GM06990 (cell line): Measurements from ENCODE around the gene MRI1.

Experiments
- DNase-seq: peaks from one replicate; pipeline ENCODE4 v3.0.0-alpha.2; 2011; ENCODE audit not compliant: insufficient read length; ENCODE audit errors: extremely low read depth
- H3K27me3 ChIP-seq: replicated peaks from 2 replicates; pipeline ENCODE4 v1.6.0; 2011; ENCODE audit warnings: low read length; ENCODE audit not compliant: control insufficient read depth, insufficient read depth
- H3K36me3 ChIP-seq: 2 replicates; pipeline ENCODE4 v1.5.1; 2011; ENCODE audit warnings: low read length; ENCODE audit not compliant: control insufficient read depth, insufficient read depth
- H3K4me3 ChIP-seq: replicated peaks from 2 replicates; pipeline ENCODE4 v1.5.1; 2011; ENCODE audit warnings: low read depth, mild to moderate bottlenecking, control low read depth, low read length
- CTCF ChIP-seq: IDR thresholded peaks from 2 replicates; pipeline ENCODE4 v1.5.1; 2011; ENCODE audit warnings: low read length, control low read depth, mild to moderate bottlenecking, inconsistent platforms; ENCODE audit not compliant: insufficient read depth, poor library complexity, severe bottlenecking

MRI1 gene

GRCh38 chr19:13781547-13781946, 17.2 kb downstream of the MRI1 start:
- no peak for DNase-seq
- TF ChIP-seq CTCF, result no peak
- H3K36me3 ChIP-seq, result peaks cover 15% of the 10 kb centered on the region
- H3K4me3 ChIP-seq, result no peak overlapping the region
- no peaks in the 10 kb centered on the region for H3K27me3 ChIP-seq

GRCh38 chr19:13782537-13782936, 18.2 kb downstream of the MRI1 start:
- H3K4me3 ChIP-seq, result no peak overlapping the region
- DNase-seq, result no peak
- H3K36me3 ChIP-seq, result peaks cover 13% of the 10 kb centered on the region
- H3K27me3 ChIP-seq, result no peaks in the 10 kb centered on the region
- TF ChIP-seq CTCF, result no peak

GRCh38 chr19:13783565-13784500, 19.5 kb downstream of the MRI1 start:
- Histone ChIP-seq H3K4me3 (no peak overlapping the region), H3K36me3 (peaks cover 6% of the 10 kb centered on the region), H3K27me3 (no peaks in the 10 kb centered on the region)
- no peak for DNase-seq
- no peak for TF ChIP-seq CTCF

- Histone ChIP-seq H3K36me3 (no peaks in the 10 kb centered on the region), H3K27me3 (no peaks in the 10 kb centered on the region), H3K4me3 (no peak overlapping the region)
- peak; percentile 48 for DNase-seq
- TF ChIP-seq CTCF, result peak; percentile 81
Measured at GRCh38 chr19:13784731-13785452, 20.6 kb downstream of the MRI1 start.

- Histone ChIP-seq H3K36me3 (no peaks in the 10 kb centered on the region), H3K4me3 (no peak overlapping the region), H3K27me3 (no peaks in the 10 kb centered on the region)
- TF ChIP-seq CTCF, result no peak
- DNase-seq, result no peak
Measured at GRCh38 chr19:13788991-13789390, 24.7 kb downstream of the MRI1 start.
